PC-9 (cell line): Measurements from ENCODE around the gene ABL2. TPM values are rescaled to one million over a fixed set of nuclear protein-coding genes. Genes with fewer than 3 reads are reported as not detected.

Experiments
- BruUV-seq: library from RNA; stranded (reverse); fragments of 400-500 nt; replicated peaks from 2 replicates; lab custom pipeline; 2021; lab: Mats Ljungman, UMichigan
- CTCF ChIA-PET: fragments of 300-600 bp; sonication (Branson Sonifier 250); formaldehyde crosslinking; loops from one replicate; lab custom pipeline; 2022; ENCODE audit warnings: antibody characterized with exemption; lab: Charles Lee
- POLR2A ChIA-PET: fragments of 300-600 bp; sonication (Branson Sonifier 250); formaldehyde crosslinking; loops from one replicate; lab custom pipeline; 2022; ENCODE audit warnings: antibody characterized with exemption; ENCODE audit not compliant: unreplicated experiment; lab: Charles Lee
- DNase-seq, 2 experiments: peaks; one replicate each; pipeline versions ENCODE4 v3.0.0 to v3.0.0-alpha.2; 2015 to 2022; ENCODE audit warnings: mixed read lengths in 1 of 2
- H2AFZ ChIP-seq: fragments of 200-600 bp; sonication (generic); 2 replicates; pipeline ENCODE4 v1.8.1; 2017; ENCODE audit warnings: antibody characterized with exemption
- H3F3A ChIP-seq: fragments of 200-600 bp; sonication (generic); 2 replicates; pipeline ENCODE4 v1.8.1; 2017; ENCODE audit warnings: antibody characterized with exemption, mild to moderate bottlenecking, low read depth; ENCODE audit not compliant: insufficient read depth
- H3K27ac ChIP-seq: fragments of 200-600 bp; sonication (generic); 2 replicates; pipeline ENCODE4 v1.6.1; 2016; ENCODE audit warnings: mixed run types
- H3K27me3 ChIP-seq: fragments of 200-600 bp; sonication (generic); 2 replicates; pipeline ENCODE4 v1.6.1; 2016; ENCODE audit warnings: low read depth, mixed run types; ENCODE audit not compliant: insufficient read depth
- H3K36me3 ChIP-seq: fragments of 200-600 bp; sonication (generic); 2 replicates; pipeline ENCODE4 v1.6.1; 2016; ENCODE audit warnings: low read depth, mixed run types
- H3K4me1 ChIP-seq: fragments of 200-600 bp; sonication (generic); replicated peaks from 2 replicates; pipeline ENCODE4 v1.6.1; 2016; ENCODE audit warnings: mixed run types; ENCODE audit not compliant: insufficient read depth
- H3K4me2 ChIP-seq: fragments of 200-600 bp; sonication (generic); 2 replicates; pipeline ENCODE4 v1.6.1; 2017; ENCODE audit warnings: mixed run types
- H3K4me3 ChIP-seq: fragments of 200-600 bp; sonication (generic); 2 replicates; pipeline ENCODE4 v1.6.1; 2016; ENCODE audit warnings: mixed run types
- H3K79me2 ChIP-seq: fragments of 200-600 bp; sonication (generic); 2 replicates; pipeline ENCODE4 v1.6.1; 2017; ENCODE audit warnings: low read depth, mixed run types
- H3K9me2 ChIP-seq: fragments of 200-600 bp; sonication (generic); 2 replicates; pipeline ENCODE4 v1.8.1; 2017; ENCODE audit warnings: mild to moderate bottlenecking; ENCODE audit not compliant: insufficient read depth
- H3K9me3 ChIP-seq: fragments of 200-600 bp; sonication (generic); 2 replicates; pipeline ENCODE4 v1.8.1; 2016; ENCODE audit warnings: low read depth; ENCODE audit not compliant: insufficient read depth
- H4K20me1 ChIP-seq: fragments of 200-600 bp; sonication (generic); 2 replicates; pipeline ENCODE4 v1.8.1; 2017; ENCODE audit not compliant: insufficient read depth
- CTCF ChIP-seq: fragments of 200-600 bp; sonication (generic); conservative IDR thresholded peaks from 2 replicates; pipeline ENCODE4 v1.6.1; 2017; ENCODE audit warnings: mixed run types, antibody characterized with exemption, mild to moderate bottlenecking, moderate library complexity
- EZH2 ChIP-seq: fragments of 200-600 bp; sonication (generic); IDR thresholded peaks from 2 replicates; pipeline ENCODE4 v1.8.0; 2017; ENCODE audit warnings: antibody characterized with exemption, low read depth
- intact Hi-C: fragments of 100-400 bp; cut with micrococcal nuclease; formaldehyde crosslinking; loops from one replicate; pipeline ENCODE4 v1.10.0; 2022; ENCODE audit not compliant: unreplicated experiment
- total RNA-seq: library from RNA; stranded (reverse); gene quantifications from 2 replicates; pipeline ENCODE4 v1.2.3, GENCODE V29; 2021

Gene ABL2
- total RNA-seq, 1 experiment from 2014 or later, result 27.4 TPM

DNA sequence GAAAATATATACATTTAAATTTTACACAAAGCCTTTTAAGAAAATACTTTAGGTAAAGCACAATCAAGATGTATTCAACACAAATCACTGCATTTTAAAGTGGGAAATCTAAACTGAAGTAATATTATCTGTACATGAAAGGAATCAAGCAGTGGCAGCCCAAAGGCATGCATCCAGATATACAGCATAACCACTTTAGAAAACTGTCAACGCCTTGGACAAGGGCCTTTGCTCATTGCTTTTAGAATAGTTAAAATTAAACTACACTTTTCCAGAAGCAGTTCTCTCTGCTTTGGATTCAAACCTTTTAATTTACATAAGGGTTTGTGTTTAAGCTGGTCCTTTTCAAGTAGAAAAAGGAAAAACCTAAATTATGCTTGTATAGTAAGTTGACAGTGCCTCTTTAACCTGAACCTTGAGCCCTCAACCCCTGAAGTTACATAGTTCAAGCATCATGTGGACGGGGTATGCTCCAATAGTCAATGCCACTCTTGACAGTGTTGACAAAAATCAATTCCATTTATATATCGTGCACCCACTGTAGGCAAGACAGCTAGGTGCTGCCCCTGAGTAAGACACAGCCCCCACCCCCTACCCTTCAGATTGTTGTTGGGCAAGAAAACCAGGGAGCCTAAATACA lies 124.7 kb downstream of the ABL2 start:
- Histone ChIP-seq H2AFZ (no peak overlapping the region), H3K27me3 (no peaks in the 10 kb centered on the region), H3K4me1 (no peaks in the 10 kb centered on the region), H3F3A (peaks cover 12% of the 10 kb centered on the region), H3K4me3 (no peak overlapping the region), H3K9me3 (no peaks in the 10 kb centered on the region), H3K9me2 (no peaks in the 10 kb centered on the region), H3K27ac (no peak overlapping the region), H4K20me1 (no peaks in the 10 kb centered on the region), H3K4me2 (no peak overlapping the region), H3K36me3 (peaks cover 8% of the 10 kb centered on the region), H3K79me2 (0 out of 2 replicates have a peak, but pooled peaks cover 4% of the 10 kb centered on the region)
- POLR2A ChIA-PET, result no interaction called here
- no peak for DNase-seq
- no peak for TF ChIP-seq EZH2
- TF ChIP-seq CTCF, result no peak
- CTCF ChIA-PET, result interaction anchor here (0.7 kb wide), 1 partner anchor 807 kb away, joined by 4 read pairs; no protein-coding TSS in a partner anchor
- BruUV-seq, result no TSS peak
- intact Hi-C loops, result no loop called here

DNA sequence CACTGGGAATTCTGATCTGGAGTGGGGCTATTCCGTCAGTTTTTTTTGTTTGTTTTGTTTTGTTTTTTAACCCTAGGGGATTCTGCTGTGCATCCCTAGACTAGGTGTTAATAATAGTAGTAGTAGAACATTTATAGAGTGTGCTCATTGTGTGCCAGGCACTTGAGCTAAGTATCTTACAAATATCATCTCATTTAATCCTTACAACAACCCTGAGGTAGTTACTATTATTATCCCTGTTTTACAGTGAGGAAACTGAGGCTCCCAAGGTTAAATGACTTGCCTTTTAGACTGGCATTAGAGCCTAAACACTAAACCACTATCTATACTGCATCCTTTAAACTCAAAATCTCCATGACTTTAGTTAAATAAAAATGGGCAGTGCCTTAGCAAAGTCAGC lies 125.5 kb downstream of the ABL2 start:
- H3K4me2 ChIP-seq, result no peak overlapping the region
- intact Hi-C loops, result no loop called here

DNA sequence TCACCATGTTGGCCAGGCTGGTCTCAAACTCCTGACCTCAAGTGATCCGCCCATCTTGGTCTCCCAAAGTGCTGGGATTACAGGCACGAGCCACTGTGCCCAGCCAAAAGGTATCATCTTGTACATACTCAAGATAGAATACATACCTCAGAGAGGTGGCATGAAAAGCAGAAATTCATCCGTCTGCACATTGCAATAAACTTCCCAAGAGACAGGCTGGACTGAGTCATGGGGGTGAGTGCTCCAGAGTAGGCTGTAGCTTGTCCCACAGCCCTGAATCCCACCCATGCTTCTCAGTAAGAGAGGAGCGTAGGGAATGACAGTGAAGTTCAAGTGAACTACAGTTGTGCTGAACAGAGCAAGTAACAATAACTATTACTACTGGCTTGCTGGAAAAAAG lies 127.9 kb downstream of the ABL2 start:
- no peaks in the 10 kb centered on the region for H3K9me2 ChIP-seq
- peaks cover 3% of the 10 kb centered on the region; the same call in 1 of the 2 replicates for H3K36me3 ChIP-seq
- H3K9me3 ChIP-seq, result no peaks in the 10 kb centered on the region
- TF ChIP-seq EZH2, result no peak
- no peak for TF ChIP-seq CTCF
- 0 out of 2 replicates have a peak, but pooled peaks cover 4% of the 10 kb centered on the region for H3K79me2 ChIP-seq
- H4K20me1 ChIP-seq, result no peaks in the 10 kb centered on the region
- no peaks in the 10 kb centered on the region for H3K27me3 ChIP-seq
- intact Hi-C loops, result no loop called here
- CTCF ChIA-PET, result no interaction called here
- H3K4me2 ChIP-seq, result no peak overlapping the region
- no peak overlapping the region for H3K27ac ChIP-seq
- no peak for DNase-seq
- no peaks in the 10 kb centered on the region for H3K4me1 ChIP-seq
- peaks cover 15% of the 10 kb centered on the region for H3F3A ChIP-seq
- no peak overlapping the region for H2AFZ ChIP-seq
- no TSS peak for BruUV-seq
- no peak overlapping the region for H3K4me3 ChIP-seq
- POLR2A ChIA-PET, result interaction anchor here (0.6 kb wide), 1 partner anchor 126 kb away, joined by 3 read pairs; no protein-coding TSS in a partner anchor

More for the DNA sequence above, 125.5 kb downstream of the ABL2 start:
- POLR2A ChIA-PET, result no interaction called here
- no peak for DNase-seq
- no peak overlapping the region for H2AFZ ChIP-seq
- CTCF ChIA-PET, result no interaction called here
- no peaks in the 10 kb centered on the region for H4K20me1 ChIP-seq
- H3K36me3 ChIP-seq, result peaks cover 8% of the 10 kb centered on the region
- no peak for TF ChIP-seq CTCF
- TF ChIP-seq EZH2, result no peak
- no peaks in the 10 kb centered on the region for H3K9me2 ChIP-seq
- H3F3A ChIP-seq, result peaks cover 12% of the 10 kb centered on the region
- no TSS peak for BruUV-seq
- H3K4me3 ChIP-seq, result no peak overlapping the region
- H3K79me2 ChIP-seq, result 0 out of 2 replicates have a peak, but pooled peaks cover 4% of the 10 kb centered on the region
- no peaks in the 10 kb centered on the region for H3K27me3 ChIP-seq
- no peaks in the 10 kb centered on the region for H3K4me1 ChIP-seq
- H3K9me3 ChIP-seq, result no peaks in the 10 kb centered on the region
- no peak overlapping the region for H3K27ac ChIP-seq
